WI38 (cell line): ENCODE results near the gene BDNF.
"Not testable (repeated sequence)": the region's sequence is repeated elsewhere in the genome, so short reads cannot be mapped to it uniquely, and the experiment has no call there.

Experiments
- H3K4me3 ChIP-seq: 2 replicates; pipeline ENCODE4 v1.5.1; 2011; ENCODE audit warnings: low read depth, mild to moderate bottlenecking, control low read depth, low read length
- CTCF ChIP-seq: IDR thresholded peaks from 2 replicates; pipeline ENCODE4 v1.5.1; 2012; ENCODE audit warnings: low read depth, mild to moderate bottlenecking, control low read depth, low read length

Gene BDNF

GRCh38 chr11:27650988-27651387 is 49.3 kb downstream of the BDNF start:
- H3K4me3 ChIP-seq: no peak overlapping the region
- no peak for TF ChIP-seq CTCF

GRCh38 chr11:27649800-27650199 is 50.5 kb downstream of the BDNF start:
- no peak overlapping the region for H3K4me3 ChIP-seq
- TF ChIP-seq CTCF: no peak

GRCh38 chr11:27648840-27649239 is 51.4 kb downstream of the BDNF start:
- H3K4me3 ChIP-seq: no peak overlapping the region
- TF ChIP-seq CTCF: no peak

- no peak for TF ChIP-seq CTCF
- no peak overlapping the region for H3K4me3 ChIP-seq
Observed at GRCh38 chr11:27646051-27646818, 54.0 kb downstream of the BDNF start.

GRCh38 chr11:27642954-27643353 is 57.3 kb downstream of the BDNF start:
- H3K4me3 ChIP-seq: no peak overlapping the region
- TF ChIP-seq CTCF: no peak

GRCh38 chr11:27640954-27641353 is 59.3 kb downstream of the BDNF start:
- no peak overlapping the region for H3K4me3 ChIP-seq
- no peak for TF ChIP-seq CTCF

- no peak overlapping the region for H3K4me3 ChIP-seq
- TF ChIP-seq CTCF: no peak
Observed at GRCh38 chr11:27635567-27636037, 64.7 kb downstream of the BDNF start.

GRCh38 chr11:27634776-27635175 is 65.5 kb downstream of the BDNF start:
- not testable (repeated sequence) for H3K4me3 ChIP-seq

GRCh38 chr11:27634282-27634681 is 66.0 kb downstream of the BDNF start:
- H3K4me3 ChIP-seq: not testable (repeated sequence)

- H3K4me3 ChIP-seq: not testable (repeated sequence)
Observed at GRCh38 chr11:27629023-27629422, 71.2 kb downstream of the BDNF start.
